DOHH2 (cell line): Measurements from ENCODE around the gene CYLD.

ENCODE experiments used
- H3F3A ChIP-seq: fragments of 200-600 bp; sonication (generic), shearing (Covaris generic); 2 replicates; pipeline ENCODE4 v1.6.0; 2016; ENCODE audit warnings: antibody characterized with exemption, mild to moderate bottlenecking; ENCODE audit not compliant: control insufficient read depth, insufficient read depth
- H3K27ac ChIP-seq: fragments of 200-600 bp; sonication (generic); 2 replicates; pipeline ENCODE4 v1.5.1; 2014; ENCODE audit warnings: low read depth, mild to moderate bottlenecking, low read length, moderate library complexity
- H3K27me3 ChIP-seq: fragments of 200-600 bp; sonication (generic); 2 replicates; pipeline ENCODE4 v1.6.1; 2014; ENCODE audit warnings: mild to moderate bottlenecking, low read length, mixed read lengths; ENCODE audit not compliant: control insufficient read depth
- H3K36me3 ChIP-seq: fragments of 200-600 bp; sonication (generic); 2 replicates; pipeline ENCODE4 v1.6.1; 2014; ENCODE audit warnings: mild to moderate bottlenecking, low read length, moderate library complexity, mixed read lengths; ENCODE audit not compliant: control insufficient read depth
- H3K4me1 ChIP-seq: fragments of 200-600 bp; sonication (generic); 2 replicates; pipeline ENCODE4 v1.6.1; 2014; ENCODE audit warnings: mild to moderate bottlenecking, low read length, mixed read lengths; ENCODE audit not compliant: control insufficient read depth
- H3K4me2 ChIP-seq: fragments of 200-600 bp; sonication (generic); 2 replicates; pipeline ENCODE4 v1.6.0; 2014; ENCODE audit warnings: mild to moderate bottlenecking, low read length, moderate library complexity
- H3K4me3 ChIP-seq: fragments of 200-600 bp; sonication (generic); 2 replicates; pipeline ENCODE4 v1.5.1; 2014; ENCODE audit warnings: mild to moderate bottlenecking, low read length, mixed read lengths
- H3K79me2 ChIP-seq: fragments of 200-600 bp; sonication (generic); 2 replicates; pipeline ENCODE4 v1.6.1; 2014; ENCODE audit warnings: mild to moderate bottlenecking, low read length, mixed read lengths; ENCODE audit not compliant: control insufficient read depth
- H3K9me2 ChIP-seq: fragments of 200-600 bp; sonication (generic); replicated peaks from 2 replicates; pipeline ENCODE4 v1.6.1; 2014; ENCODE audit warnings: mild to moderate bottlenecking, low read length, mixed read lengths; ENCODE audit not compliant: control insufficient read depth
- H3K9me3 ChIP-seq: fragments of 200-600 bp; sonication (generic); 2 replicates; pipeline ENCODE4 v1.6.1; 2014; ENCODE audit warnings: antibody characterized with exemption, low read length, mixed read lengths; ENCODE audit not compliant: control insufficient read depth, insufficient read depth
- H4K20me1 ChIP-seq: fragments of 200-600 bp; sonication (generic); 2 replicates; pipeline ENCODE4 v1.6.0; 2014; ENCODE audit warnings: low read depth, mild to moderate bottlenecking, antibody characterized with exemption, low read length, moderate library complexity; ENCODE audit not compliant: control insufficient read depth, insufficient read depth
- EZH2phosphoT487 ChIP-seq: fragments of 200-600 bp; sonication (generic); IDR thresholded peaks from 2 replicates; pipeline ENCODE4 v1.6.1; 2017; ENCODE audit warnings: borderline replicate concordance, mild to moderate bottlenecking, antibody characterized with exemption, low read length, moderate library complexity, mixed read lengths
- TF ChIP-seq, protein P1 (sequence below): fragments of 200-600 bp; sonication (generic); IDR thresholded peaks from one replicate; pipeline ENCODE4 v1.5.1; 2014; ENCODE audit warnings: antibody characterized with exemption, mild to moderate bottlenecking, low read depth, low read length; ENCODE audit not compliant: poor library complexity, severe bottlenecking

CYLD gene

DNA sequence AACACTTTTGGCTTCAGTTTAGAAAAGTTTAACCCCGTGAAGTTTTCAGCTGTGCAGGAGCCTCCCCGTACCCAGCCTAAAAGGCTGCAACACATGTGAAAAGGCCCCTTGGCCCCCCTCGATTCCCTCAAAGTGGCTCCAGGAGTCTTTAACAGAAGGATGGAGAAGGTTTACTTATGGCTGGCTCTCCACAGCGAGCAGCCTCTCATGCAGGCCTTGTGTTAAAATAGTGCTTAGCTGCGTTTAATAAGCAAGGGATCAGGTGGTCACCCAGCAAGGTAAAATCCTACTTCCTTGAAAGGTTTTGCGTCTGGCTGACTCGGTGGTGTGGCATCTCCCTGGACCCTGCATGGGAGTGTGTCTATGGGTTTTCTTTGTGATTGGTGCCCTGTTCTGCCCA, 8.4 kb upstream of the CYLD start:
- Histone ChIP-seq H3K36me3 (no peaks in the 10 kb centered on the region), H3F3A (no peaks in the 10 kb centered on the region), H3K27me3 (peaks cover 15% of the 10 kb centered on the region; the same call in 1 of the 2 replicates), H3K9me3 (no peaks in the 10 kb centered on the region), H3K27ac (no peak overlapping the region), H3K4me1 (no peaks in the 10 kb centered on the region), H3K4me2 (no peak overlapping the region), H4K20me1 (no peaks in the 10 kb centered on the region), H3K79me2 (no peaks in the 10 kb centered on the region), H3K9me2 (no peaks in the 10 kb centered on the region), H3K4me3 (no peak overlapping the region)
- TF ChIP-seq, protein P1, sequence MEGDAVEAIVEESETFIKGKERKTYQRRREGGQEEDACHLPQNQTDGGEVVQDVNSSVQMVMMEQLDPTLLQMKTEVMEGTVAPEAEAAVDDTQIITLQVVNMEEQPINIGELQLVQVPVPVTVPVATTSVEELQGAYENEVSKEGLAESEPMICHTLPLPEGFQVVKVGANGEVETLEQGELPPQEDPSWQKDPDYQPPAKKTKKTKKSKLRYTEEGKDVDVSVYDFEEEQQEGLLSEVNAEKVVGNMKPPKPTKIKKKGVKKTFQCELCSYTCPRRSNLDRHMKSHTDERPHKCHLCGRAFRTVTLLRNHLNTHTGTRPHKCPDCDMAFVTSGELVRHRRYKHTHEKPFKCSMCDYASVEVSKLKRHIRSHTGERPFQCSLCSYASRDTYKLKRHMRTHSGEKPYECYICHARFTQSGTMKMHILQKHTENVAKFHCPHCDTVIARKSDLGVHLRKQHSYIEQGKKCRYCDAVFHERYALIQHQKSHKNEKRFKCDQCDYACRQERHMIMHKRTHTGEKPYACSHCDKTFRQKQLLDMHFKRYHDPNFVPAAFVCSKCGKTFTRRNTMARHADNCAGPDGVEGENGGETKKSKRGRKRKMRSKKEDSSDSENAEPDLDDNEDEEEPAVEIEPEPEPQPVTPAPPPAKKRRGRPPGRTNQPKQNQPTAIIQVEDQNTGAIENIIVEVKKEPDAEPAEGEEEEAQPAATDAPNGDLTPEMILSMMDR, result no peak
- no peak for TF ChIP-seq EZH2phosphoT487

DNA sequence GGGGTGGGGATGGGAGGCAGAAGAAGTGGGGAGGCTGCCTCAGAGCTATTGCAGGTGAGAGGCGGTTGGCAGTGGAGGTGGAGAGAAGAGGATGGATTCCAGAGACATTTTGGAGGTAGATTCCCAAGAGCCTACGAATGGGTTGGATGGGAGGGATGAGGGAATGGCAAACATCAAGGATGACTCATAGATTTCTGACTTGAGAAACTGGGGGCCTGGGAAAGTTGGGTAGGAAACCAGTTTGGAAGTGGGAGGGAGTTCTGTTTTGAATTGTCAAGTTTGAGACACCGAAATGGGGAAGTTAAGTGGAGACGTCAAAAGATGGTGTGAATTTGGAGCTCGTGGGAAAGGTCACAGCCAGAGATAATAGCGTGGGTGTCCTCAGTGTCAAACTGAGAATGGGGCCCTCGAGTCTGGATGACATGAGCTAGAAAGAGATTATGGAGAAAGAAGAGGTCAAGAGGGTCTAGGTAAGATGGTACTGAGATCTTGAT, 6.2 kb upstream of the CYLD start:
- no peak overlapping the region for H3K4me2 ChIP-seq
- H3K36me3 ChIP-seq, result no peaks in the 10 kb centered on the region
- H3F3A ChIP-seq, result no peaks in the 10 kb centered on the region
- no peaks in the 10 kb centered on the region for H3K9me3 ChIP-seq
- TF ChIP-seq, protein P1, result no peak
- TF ChIP-seq EZH2phosphoT487, result no peak
- H3K4me3 ChIP-seq, result no peak overlapping the region
- peaks cover 15% of the 10 kb centered on the region; the same call in 1 of the 2 replicates for H3K27me3 ChIP-seq
- no peaks in the 10 kb centered on the region for H3K79me2 ChIP-seq
- no peaks in the 10 kb centered on the region for H4K20me1 ChIP-seq
- H3K9me2 ChIP-seq, result no peaks in the 10 kb centered on the region
- no peak overlapping the region for H3K27ac ChIP-seq
- no peaks in the 10 kb centered on the region for H3K4me1 ChIP-seq

DNA sequence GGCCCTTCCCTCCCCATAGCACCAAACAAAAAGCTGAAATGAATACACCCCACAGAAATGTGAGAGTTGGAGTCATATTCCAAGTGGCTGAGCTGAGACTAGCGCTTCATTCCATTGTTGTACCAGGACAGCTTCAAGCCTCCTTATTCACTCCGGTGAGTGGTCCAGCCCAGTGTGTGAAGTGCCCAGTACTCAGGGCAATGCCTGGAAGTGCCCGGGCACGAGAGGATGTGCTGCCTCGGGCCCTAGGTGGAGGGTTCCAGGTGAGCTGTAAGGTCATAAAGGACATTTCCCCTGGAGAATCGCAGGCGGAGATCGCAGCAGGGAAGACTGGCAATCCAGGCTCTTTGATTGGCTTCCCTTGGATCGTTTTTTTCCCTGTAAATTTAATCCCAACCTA, 5.4 kb upstream of the CYLD start:
- Histone ChIP-seq H3K4me3 (no peak overlapping the region), H3F3A (no peaks in the 10 kb centered on the region), H3K27ac (no peak overlapping the region), H3K79me2 (no peaks in the 10 kb centered on the region), H3K27me3 (peaks cover 15% of the 10 kb centered on the region; the same call in 1 of the 2 replicates), H4K20me1 (no peaks in the 10 kb centered on the region), H3K4me2 (no peak overlapping the region), H3K36me3 (no peaks in the 10 kb centered on the region), H3K4me1 (peaks cover 6% of the 10 kb centered on the region), H3K9me2 (no peaks in the 10 kb centered on the region), H3K9me3 (no peaks in the 10 kb centered on the region)
- no peak for TF ChIP-seq EZH2phosphoT487
- TF ChIP-seq, protein P1, result no peak
